OCI-LY1 (cell line): ENCODE results near the gene MFAP3.

Source experiments
- H2AFZ ChIP-seq: fragments of 200-600 bp; sonication (generic), shearing (Covaris generic); 2 replicates; pipeline ENCODE4 v1.6.0; 2014; ENCODE audit warnings: antibody characterized with exemption, mild to moderate bottlenecking, low read length
- H3F3A ChIP-seq: fragments of 200-600 bp; sonication (generic), shearing (Covaris generic); 2 replicates; pipeline ENCODE4 v1.6.0; 2014; ENCODE audit warnings: mild to moderate bottlenecking, antibody characterized with exemption, low read length, moderate library complexity; ENCODE audit not compliant: insufficient read depth
- H3K27ac ChIP-seq: fragments of 200-600 bp; sonication (generic); 2 replicates; pipeline ENCODE4 v1.5.1; 2014; ENCODE audit warnings: low read length, mixed run types, mild to moderate bottlenecking, low read depth; ENCODE audit not compliant: poor library complexity, severe bottlenecking
- H3K27me3 ChIP-seq: fragments of 200-600 bp; sonication (generic); 2 replicates; pipeline ENCODE4 v1.6.0; 2014; ENCODE audit warnings: antibody characterized with exemption, mild to moderate bottlenecking, low read length, moderate library complexity; ENCODE audit not compliant: insufficient read depth
- H3K36me3 ChIP-seq: fragments of 200-600 bp; sonication (generic); 2 replicates; pipeline ENCODE4 v1.6.1; 2014; ENCODE audit warnings: mild to moderate bottlenecking, antibody characterized with exemption, low read length, moderate library complexity, mixed read lengths; ENCODE audit not compliant: insufficient read depth
- H3K4me1 ChIP-seq: fragments of 200-600 bp; sonication (generic); 2 replicates; pipeline ENCODE4 v1.5.1; 2014; ENCODE audit warnings: mild to moderate bottlenecking, low read length, moderate library complexity; ENCODE audit not compliant: insufficient read depth, severe bottlenecking
- H3K4me2 ChIP-seq: fragments of 200-600 bp; sonication (generic), shearing (Covaris generic); 2 replicates; pipeline ENCODE4 v1.6.1; 2014; ENCODE audit warnings: low read length
- H3K4me3 ChIP-seq: fragments of 200-600 bp; sonication (generic); 2 replicates; pipeline ENCODE4 v1.5.1; 2014; ENCODE audit warnings: low read length, low read depth, mild to moderate bottlenecking, mixed read lengths; ENCODE audit not compliant: poor library complexity, severe bottlenecking
- H3K79me2 ChIP-seq: fragments of 200-600 bp; shearing (Covaris generic); 2 replicates; pipeline ENCODE4 v1.6.1; 2016; ENCODE audit warnings: mixed run types, low read length, mixed read lengths; ENCODE audit not compliant: insufficient read depth
- H3K9ac ChIP-seq: fragments of 200-600 bp; sonication (generic), shearing (Covaris generic); 2 replicates; pipeline ENCODE4 v1.6.1; 2014; ENCODE audit warnings: mild to moderate bottlenecking, low read length, mixed read lengths
- H3K9me2 ChIP-seq: fragments of 200-600 bp; sonication (generic), shearing (Covaris generic); 2 replicates; pipeline ENCODE4 v1.6.1; 2014; ENCODE audit warnings: low read depth, mild to moderate bottlenecking, low read length, mixed read lengths
- H3K9me3 ChIP-seq: fragments of 200-600 bp; shearing (Covaris generic); 2 replicates; pipeline ENCODE4 v1.6.1; 2014; ENCODE audit warnings: low read length, mixed read lengths
- H4K20me1 ChIP-seq: fragments of 200-600 bp; sonication (generic), shearing (Covaris generic); 2 replicates; pipeline ENCODE4 v1.6.0; 2016; ENCODE audit warnings: mild to moderate bottlenecking, low read length; ENCODE audit not compliant: insufficient read depth
- CTCF ChIP-seq: fragments of 200-600 bp; sonication (generic), shearing (Covaris generic); IDR thresholded peaks from 2 replicates; pipeline ENCODE4 v1.5.1; 2017; ENCODE audit warnings: mild to moderate bottlenecking, antibody characterized with exemption, low read length, moderate library complexity, mixed read lengths
- EZH2 ChIP-seq: fragments of 200-600 bp; sonication (generic), shearing (Covaris generic); IDR thresholded peaks from 2 replicates; pipeline ENCODE4 v1.8.0; 2017; ENCODE audit warnings: borderline replicate concordance, mixed run types, mild to moderate bottlenecking, antibody characterized with exemption, low read length, moderate library complexity, mixed read lengths

Gene MFAP3

GRCh38 chr5:154097031-154097430 lies 58.3 kb downstream of the MFAP3 start:
- Histone ChIP-seq H3K4me2 (no peak overlapping the region), H3K36me3 (no peaks in the 10 kb centered on the region), H3F3A (no peaks in the 10 kb centered on the region)

GRCh38 chr5:154098465-154098864 lies 59.7 kb downstream of the MFAP3 start:
- no peaks in the 10 kb centered on the region for H3K27me3 ChIP-seq
- H3K9me3 ChIP-seq: no peaks in the 10 kb centered on the region
- no peaks in the 10 kb centered on the region for H3K9me2 ChIP-seq
- H3F3A ChIP-seq: no peaks in the 10 kb centered on the region
- no peaks in the 10 kb centered on the region for H4K20me1 ChIP-seq
- no peaks in the 10 kb centered on the region for H3K4me1 ChIP-seq
- TF ChIP-seq CTCF: no peak
- TF ChIP-seq EZH2: no peak
- no peaks in the 10 kb centered on the region for H3K79me2 ChIP-seq
- no peak overlapping the region for H2AFZ ChIP-seq
- H3K36me3 ChIP-seq: no peaks in the 10 kb centered on the region
- H3K4me2 ChIP-seq: no peak overlapping the region
- H3K9ac ChIP-seq: no peak overlapping the region
- no peak overlapping the region for H3K27ac ChIP-seq
- no peak overlapping the region for H3K4me3 ChIP-seq

More at GRCh38 chr5:154097031-154097430, 58.3 kb downstream of the MFAP3 start:
- Histone ChIP-seq H3K27ac (no peak overlapping the region), H3K4me3 (no peak overlapping the region), H3K27me3 (no peaks in the 10 kb centered on the region), H3K4me1 (no peaks in the 10 kb centered on the region), H3K9ac (no peak overlapping the region), H4K20me1 (no peaks in the 10 kb centered on the region), H3K79me2 (no peaks in the 10 kb centered on the region), H3K9me2 (no peaks in the 10 kb centered on the region), H2AFZ (no peak overlapping the region), H3K9me3 (no peaks in the 10 kb centered on the region)
- TF ChIP-seq CTCF (no peak), EZH2 (no peak)

- Histone ChIP-seq H2AFZ (no peak overlapping the region), H3K27ac (no peak overlapping the region), H3K9ac (no peak overlapping the region), H3K9me3 (no peaks in the 10 kb centered on the region), H3K27me3 (no peaks in the 10 kb centered on the region), H3K36me3 (no peaks in the 10 kb centered on the region), H3F3A (no peaks in the 10 kb centered on the region), H3K4me3 (no peak overlapping the region), H3K79me2 (no peaks in the 10 kb centered on the region), H3K9me2 (no peaks in the 10 kb centered on the region), H4K20me1 (no peaks in the 10 kb centered on the region), H3K4me2 (no peak overlapping the region), H3K4me1 (no peaks in the 10 kb centered on the region)
- no peak for TF ChIP-seq EZH2
- TF ChIP-seq CTCF: no peak
These were observed 62.4 kb downstream of the MFAP3 start for GRCh38 chr5:154101184-154101583.
